ENCODE results near the gene DNAJB11. TPM values are rescaled to one million over a fixed set of nuclear protein-coding genes. Genes with fewer than 3 reads are reported as not detected.

Gene DNAJB11
- total RNA-seq, 1 donor from 2014 or later, result 53.5 TPM

GRCh38 chr3:186592682-186593081, 22.2 kb downstream of the DNAJB11 start:
- Mint-ChIP-seq H3K36me3 (ENCODE audit: low read depth) (no peaks in the 10 kb centered on the region), H3K4me1 (peaks cover 5% of the 10 kb centered on the region), H3K4me3 (no peak overlapping the region), H3K9me3 (no peaks in the 10 kb centered on the region), H3K27me3 (ENCODE audit: low read depth) (no peaks in the 10 kb centered on the region), H3K27ac (ENCODE audit: unreplicated experiment) (no peak overlapping the region)
- no peak for DNase-seq (ENCODE audit: low read depth, low spot score)
- no peak for TF ChIP-seq CTCF (conservative IDR thresholded peaks at IDR 0.05)

GRCh38 chr3:186593862-186594261, 23.3 kb downstream of the DNAJB11 start:
- Mint-ChIP-seq H3K4me1 (peaks cover 7% of the 10 kb centered on the region), H3K36me3 (ENCODE audit: low read depth) (no peaks in the 10 kb centered on the region), H3K4me3 (no peak overlapping the region), H3K27ac (ENCODE audit: unreplicated experiment) (no peak overlapping the region), H3K9me3 (no peaks in the 10 kb centered on the region), H3K27me3 (ENCODE audit: low read depth) (no peaks in the 10 kb centered on the region)
- no peak for TF ChIP-seq CTCF (conservative IDR thresholded peaks at IDR 0.05)
- DNase-seq (ENCODE audit: low read depth, low spot score), result no peak

DNA sequence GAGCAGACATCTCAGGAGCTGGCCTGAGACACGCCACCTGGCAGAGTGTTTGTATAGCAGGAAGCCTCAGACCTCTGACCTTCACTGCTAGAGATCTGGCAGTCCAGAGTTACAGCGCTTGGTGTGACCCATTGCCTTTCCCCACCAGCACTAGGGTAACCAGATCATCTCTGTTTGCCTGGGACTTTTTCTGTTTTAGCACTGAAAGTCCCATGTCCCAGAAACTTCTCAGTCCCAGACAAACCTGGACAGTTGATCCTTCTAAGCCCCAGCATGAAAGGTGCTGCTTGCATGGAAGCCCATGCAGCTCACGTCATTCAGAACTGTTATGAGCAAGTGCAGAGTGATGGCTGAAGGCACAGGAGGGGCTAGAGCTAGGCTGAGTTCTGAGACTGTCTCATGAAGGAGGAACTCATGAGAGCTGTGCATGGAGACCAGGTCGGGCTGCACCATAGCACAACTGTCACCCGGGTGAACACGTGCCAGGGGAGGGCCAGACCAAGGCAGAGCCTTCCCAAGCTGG, 24.1 kb downstream of the DNAJB11 start:
- no peak overlapping the region for H3K27ac Mint-ChIP-seq (ENCODE audit: unreplicated experiment)
- no peaks in the 10 kb centered on the region for H3K36me3 Mint-ChIP-seq (ENCODE audit: low read depth)
- no peaks in the 10 kb centered on the region for H3K9me3 Mint-ChIP-seq
- H3K27me3 Mint-ChIP-seq (ENCODE audit: low read depth), result no peaks in the 10 kb centered on the region
- H3K4me1 Mint-ChIP-seq, result peaks cover 13% of the 10 kb centered on the region
- no peak for DNase-seq (ENCODE audit: low read depth, low spot score)
- H3K4me3 Mint-ChIP-seq, result no peak overlapping the region
- TF ChIP-seq CTCF (conservative IDR thresholded peaks at IDR 0.05), result no peak

DNA sequence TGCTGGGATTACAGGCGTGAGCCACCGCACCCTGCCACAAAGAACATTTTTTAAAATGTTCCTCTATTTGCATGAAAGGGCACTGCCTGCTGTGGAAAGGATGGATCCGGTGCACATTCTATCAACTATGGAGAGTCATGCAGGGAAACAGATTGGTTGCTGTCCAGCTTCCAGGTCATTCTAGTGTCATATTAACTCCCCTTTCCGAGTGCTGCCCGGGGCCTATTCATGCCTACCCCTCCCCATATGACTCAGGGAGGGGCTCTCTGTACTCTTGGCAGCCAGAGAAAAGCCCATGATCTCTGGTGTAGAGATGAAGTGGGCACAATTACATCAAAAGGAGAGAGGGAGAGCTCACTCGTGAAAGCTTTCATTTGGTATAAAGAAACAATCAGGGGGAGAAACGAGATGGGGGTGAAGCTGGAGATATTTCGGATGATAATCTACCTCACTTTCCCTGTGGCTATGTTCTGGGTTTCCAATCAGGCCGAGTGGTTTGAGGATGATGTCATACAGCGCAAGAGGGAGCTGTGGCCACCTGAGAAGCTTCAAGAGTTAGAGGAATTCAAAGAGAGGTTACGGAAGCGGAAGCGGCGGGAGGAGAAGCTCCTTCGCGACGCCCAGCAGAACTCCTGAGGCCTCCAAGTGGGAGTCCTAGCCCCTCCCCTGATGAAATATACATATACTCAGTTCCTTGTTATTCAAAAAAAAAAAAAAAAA, 26.2 kb downstream of the DNAJB11 start:
- no peak for DNase-seq (ENCODE audit: low read depth, low spot score)

DNA sequence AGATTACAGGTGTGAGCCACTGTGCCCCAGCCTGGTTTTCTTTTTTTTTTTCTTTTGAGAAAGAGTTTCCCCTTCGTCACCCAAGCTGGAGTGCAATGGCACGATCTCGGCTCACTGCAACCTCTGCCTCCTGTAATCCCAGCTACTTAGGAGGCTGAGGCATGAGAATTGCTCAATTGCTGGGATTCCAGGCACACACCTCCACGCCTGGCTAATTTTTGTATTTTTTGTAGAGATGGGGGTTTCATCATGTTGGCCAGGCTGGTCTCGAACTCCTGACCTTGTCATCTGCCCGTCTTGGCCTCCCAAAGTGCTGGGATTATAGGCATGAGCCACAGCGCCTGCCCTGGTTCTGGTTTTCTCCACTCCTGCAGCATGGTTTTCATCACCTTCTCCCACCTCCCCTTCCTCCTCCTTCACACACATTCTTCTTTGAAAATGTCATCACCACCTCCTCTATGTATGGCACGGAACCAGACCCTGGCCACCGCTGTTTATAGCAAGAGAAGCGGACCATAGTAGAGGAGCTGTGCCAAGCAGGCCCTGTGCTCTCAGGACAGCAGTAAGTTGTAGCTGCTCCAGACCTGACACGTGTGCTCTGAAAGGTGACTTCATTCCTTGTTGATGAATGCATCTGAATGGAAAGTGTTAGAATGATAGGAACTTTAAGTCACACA, 27.7 kb downstream of the DNAJB11 start:
- Mint-ChIP-seq H3K27me3 (ENCODE audit: low read depth) (no peaks in the 10 kb centered on the region), H3K4me3 (no peak overlapping the region), H3K4me1 (peaks cover 13% of the 10 kb centered on the region), H3K36me3 (ENCODE audit: low read depth) (no peaks in the 10 kb centered on the region), H3K27ac (ENCODE audit: unreplicated experiment) (no peak overlapping the region), H3K9me3 (no peaks in the 10 kb centered on the region)
- TF ChIP-seq CTCF (conservative IDR thresholded peaks at IDR 0.05), result no peak
- no peak for DNase-seq (ENCODE audit: low read depth, low spot score)

More for the DNA sequence above, 26.2 kb downstream of the DNAJB11 start:
- H3K27me3 Mint-ChIP-seq (ENCODE audit: low read depth), result no peaks in the 10 kb centered on the region
- H3K4me1 Mint-ChIP-seq, result peaks cover 13% of the 10 kb centered on the region
- H3K4me3 Mint-ChIP-seq, result no peak overlapping the region
- H3K9me3 Mint-ChIP-seq, result no peaks in the 10 kb centered on the region
- H3K36me3 Mint-ChIP-seq (ENCODE audit: low read depth), result no peaks in the 10 kb centered on the region
- no peak overlapping the region for H3K27ac Mint-ChIP-seq (ENCODE audit: unreplicated experiment)
- TF ChIP-seq CTCF (conservative IDR thresholded peaks at IDR 0.05), result no peak
